Stimulated activated CD4-positive, alpha-beta T cell treated with anti-CD3 and anti-CD28 coated beads, TNF-alpha, amount 100 ng/mL, for 24 hours (primary cell): Measurements from ENCODE around the gene ARHGEF19.

Source experiments
- DNase-seq, 3 experiments: peaks; one replicate each; pipeline ENCODE4 v3.0.0-alpha.2; 2020; ENCODE audit warnings: low read depth in 3 of 3

ARHGEF19 gene

GRCh38 chr1:16244650-16245285, 32.3 kb upstream of the ARHGEF19 start:
- no peak for DNase-seq

- peak; percentile 55 to 73 (median 57) for DNase-seq
Observed at GRCh38 chr1:16243936-16244649, 31.6 kb upstream of the ARHGEF19 start.

GRCh38 chr1:16243215-16243610, 30.8 kb upstream of the ARHGEF19 start:
- no peak for DNase-seq

GRCh38 chr1:16242556-16243214, 30.2 kb upstream of the ARHGEF19 start:
- no peak for DNase-seq

- no peak for DNase-seq
Observed at GRCh38 chr1:16241221-16241708, 28.8 kb upstream of the ARHGEF19 start.

GRCh38 chr1:16239972-16240491, 27.6 kb upstream of the ARHGEF19 start:
- DNase-seq = no peak

GRCh38 chr1:16237343-16237830, 24.9 kb upstream of the ARHGEF19 start:
- no peak for DNase-seq

- peak; percentile 90 to 97 (median 94) for DNase-seq
Observed at GRCh38 chr1:16236511-16237342, 24.3 kb upstream of the ARHGEF19 start, which contains the start of gene CPLANE2. TSS of gene CPLANE2 (minus strand) at chr1:16237183. CDS start at chr1:16236742, 441 bp downstream.

- DNase-seq = peak in 1 of 3 experiments; percentile 44
Observed at GRCh38 chr1:16235944-16236510, 23.6 kb upstream of the ARHGEF19 start.

- no peak for DNase-seq
Observed at GRCh38 chr1:16235347-16235746, 22.9 kb upstream of the ARHGEF19 start.

GRCh38 chr1:16233431-16233830, 21.0 kb upstream of the ARHGEF19 start:
- DNase-seq = no peak

GRCh38 chr1:16232316-16232710, 19.9 kb upstream of the ARHGEF19 start:
- no peak for DNase-seq

GRCh38 chr1:16231331-16232315, 19.2 kb upstream of the ARHGEF19 start:
- DNase-seq = no peak

GRCh38 chr1:16230744-16231143, 18.3 kb upstream of the ARHGEF19 start:
- DNase-seq = no peak

GRCh38 chr1:16229976-16230740, 17.7 kb upstream of the ARHGEF19 start:
- no peak for DNase-seq

- DNase-seq = no peak
Observed at GRCh38 chr1:16226490-16227179, 14.2 kb upstream of the ARHGEF19 start.

GRCh38 chr1:16226129-16226489, 13.7 kb upstream of the ARHGEF19 start:
- DNase-seq = no peak

GRCh38 chr1:16224472-16224871, 12.0 kb upstream of the ARHGEF19 start:
- no peak for DNase-seq
